HG02852 (cell line): Measurements from ENCODE around the gene RAB40A.
"Not testable (repeated sequence)": the region's sequence is repeated elsewhere in the genome, so short reads cannot be mapped to it uniquely, and the experiment has no call there.

ENCODE experiments used
- ATAC-seq: cut with Tn5 transposase; IDR thresholded peaks from one replicate; pipeline ENCODE4 v1.9.1; 2021; ENCODE audit warnings: mild to moderate bottlenecking, moderate library complexity; ENCODE audit not compliant: unreplicated experiment

The RAB40A gene

GRCh38 chrX:103524747-103525146 lies 5.5 kb upstream of the RAB40A start:
- no peak for ATAC-seq

DNA sequence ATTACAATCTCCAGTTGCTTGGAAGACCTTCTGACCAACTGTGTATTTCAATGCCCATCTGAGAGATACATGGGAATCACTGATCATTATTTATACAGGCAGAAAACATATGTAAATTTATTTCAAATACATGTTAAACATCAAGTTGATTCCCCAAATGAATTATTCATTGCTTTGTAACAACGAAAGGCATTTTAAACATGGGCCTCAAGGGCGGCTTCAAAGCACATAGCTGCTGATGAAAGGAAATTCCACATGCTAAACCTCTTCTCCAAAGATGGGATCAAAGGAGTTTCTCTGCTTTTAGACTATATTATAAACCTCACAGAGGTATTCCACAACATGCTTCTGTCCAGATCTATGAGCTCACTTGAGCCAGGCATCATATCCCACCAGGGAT lies 4.3 kb upstream of the RAB40A start:
- no peak for ATAC-seq

DNA sequence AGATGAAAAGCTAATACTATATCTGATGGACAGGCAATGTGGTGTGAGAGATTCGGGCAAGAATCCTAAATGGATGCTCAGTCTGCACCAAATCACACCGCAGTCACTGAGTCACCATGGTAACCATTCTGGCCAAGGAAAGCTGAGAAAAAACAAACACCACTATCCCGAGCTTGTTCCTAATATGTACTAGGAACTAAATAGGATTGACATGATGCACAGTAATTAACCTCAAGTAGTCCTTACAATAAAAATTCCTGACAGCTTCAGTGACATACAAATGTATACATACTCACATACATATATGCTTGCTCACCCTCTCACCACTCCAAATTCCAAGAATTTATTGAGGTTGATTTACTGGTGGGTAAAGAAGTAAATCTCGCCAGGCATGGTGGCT lies 1.1 kb upstream of the RAB40A start:
- no peak for ATAC-seq

DNA sequence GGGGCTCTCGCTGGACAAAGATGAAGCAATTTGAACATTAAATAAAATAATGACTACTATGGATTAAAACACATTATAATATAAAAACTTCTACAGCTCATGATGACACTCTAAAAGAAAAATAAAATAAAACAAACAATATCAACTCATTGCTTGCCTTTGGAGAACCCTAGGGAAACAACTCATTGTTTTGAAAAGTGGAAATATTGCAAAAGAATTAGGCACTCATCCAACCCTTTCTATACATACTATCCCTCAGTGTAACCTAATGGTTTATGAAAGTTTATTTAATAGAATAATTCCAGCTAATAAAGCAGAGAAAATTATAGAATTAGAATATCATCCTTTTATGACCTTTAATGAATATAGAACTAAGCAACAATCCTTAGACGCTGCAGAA lies 718 bp downstream of the RAB40A start:
- no peak for ATAC-seq

DNA sequence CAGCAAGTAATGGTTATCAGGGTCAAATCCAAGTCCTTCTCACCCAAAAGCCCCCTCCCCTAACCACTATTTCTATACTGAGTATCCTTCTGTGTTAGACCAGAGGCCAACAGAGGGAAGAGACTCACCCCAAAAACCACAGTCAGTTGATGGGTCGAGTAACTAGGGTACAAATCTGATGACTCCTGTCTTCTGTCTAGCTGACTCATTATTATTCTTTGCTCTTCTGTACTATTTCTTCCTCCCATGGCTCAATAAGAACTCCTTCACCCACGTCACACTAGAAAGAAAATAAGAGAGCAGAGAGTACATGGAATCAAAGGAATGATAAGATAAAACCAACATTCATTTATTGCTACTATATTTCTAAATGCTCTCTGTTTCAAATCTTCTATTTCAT lies 2.0 kb downstream of the RAB40A start:
- no peak for ATAC-seq

DNA sequence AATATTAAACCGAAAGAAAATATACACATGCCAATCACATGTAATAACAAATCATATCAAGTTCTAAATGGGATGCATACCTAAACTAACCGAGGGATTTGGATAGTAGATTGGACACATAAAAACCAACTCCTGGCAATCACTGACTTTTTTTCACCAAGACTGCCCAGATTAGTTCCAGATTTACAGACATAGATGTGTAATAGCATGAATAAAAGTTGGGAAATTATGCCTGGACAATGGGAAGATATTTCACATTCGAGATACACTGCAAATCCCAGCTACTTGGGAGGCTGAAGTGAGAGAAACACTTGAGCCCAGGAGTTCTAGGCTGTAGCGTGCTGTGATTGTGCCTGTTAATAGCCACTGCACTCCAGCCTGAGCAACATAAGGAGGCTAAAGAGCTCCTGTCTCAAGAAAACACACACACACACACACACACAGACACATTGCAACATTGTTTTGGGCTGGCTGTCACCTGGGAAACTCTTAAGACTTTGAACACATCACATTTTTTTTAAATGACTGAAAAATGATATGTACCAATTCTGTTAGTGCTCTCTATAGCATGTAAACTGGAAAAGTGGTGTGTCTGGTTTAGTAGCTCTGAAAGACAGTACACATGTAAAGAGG lies 5.7 kb downstream of the RAB40A start:
- ATAC-seq, result no peak

GRCh38 chrX:103513067-103513466 lies 6.2 kb downstream of the RAB40A start:
- ATAC-seq, result no peak

DNA sequence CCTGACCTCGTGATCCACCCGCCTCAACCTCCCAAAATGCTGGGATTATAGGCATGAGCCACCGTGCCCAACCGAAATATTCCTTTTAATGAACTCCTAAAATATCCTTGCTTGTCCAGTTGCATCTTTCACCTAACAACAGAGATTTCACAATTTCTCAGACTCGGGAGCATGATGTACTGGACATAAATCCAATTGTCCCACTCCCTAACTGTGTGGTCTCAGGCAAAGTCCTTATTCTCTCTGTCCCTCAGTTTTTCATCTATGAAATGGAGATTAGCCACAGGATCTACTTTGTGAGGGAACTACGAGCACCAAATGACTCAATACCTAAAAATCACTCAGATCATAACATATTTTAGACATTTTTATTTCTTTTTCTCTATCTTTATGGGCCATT lies 9.3 kb downstream of the RAB40A start:
- no peak for ATAC-seq

DNA sequence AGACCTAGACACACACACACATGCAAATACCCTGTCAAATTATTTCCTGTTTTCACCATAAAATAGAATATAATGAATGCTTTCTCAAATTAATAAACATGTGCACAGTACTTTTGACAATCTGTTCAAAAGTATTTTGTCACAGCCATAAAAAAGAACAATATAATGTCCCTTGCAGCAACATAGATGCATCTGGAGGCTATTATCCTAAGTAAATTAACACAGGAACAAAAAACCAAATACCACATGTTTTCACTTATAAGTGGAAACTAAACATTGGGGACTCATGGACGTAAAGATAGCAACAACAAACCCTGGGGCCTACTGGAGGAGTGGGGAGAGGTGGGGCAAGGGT lies 15.5 kb downstream of the RAB40A start:
- no peak for ATAC-seq

- ATAC-seq, result peak; percentile 66
Measured at GRCh38 chrX:103503163-103503852, 16.0 kb downstream of the RAB40A start.

DNA sequence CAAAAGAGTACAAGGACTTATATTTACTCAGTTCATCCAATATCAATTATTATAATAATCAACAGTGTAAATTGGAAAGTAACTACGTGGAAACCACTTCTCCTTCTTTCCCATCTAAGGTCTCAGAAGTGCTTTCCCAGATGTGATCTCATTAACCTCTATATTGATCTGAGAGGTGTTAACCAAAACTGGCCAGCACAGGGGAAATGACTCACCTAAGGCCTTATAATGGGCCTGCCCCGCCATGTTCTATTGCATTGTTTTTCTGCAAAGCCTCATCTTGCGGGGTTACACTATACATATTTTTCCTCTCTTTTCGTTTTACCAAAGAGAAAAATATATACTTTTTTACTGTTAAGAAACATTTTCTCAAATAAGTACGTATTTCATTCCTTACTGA lies 20.5 kb downstream of the RAB40A start:
- ATAC-seq, result no peak

DNA sequence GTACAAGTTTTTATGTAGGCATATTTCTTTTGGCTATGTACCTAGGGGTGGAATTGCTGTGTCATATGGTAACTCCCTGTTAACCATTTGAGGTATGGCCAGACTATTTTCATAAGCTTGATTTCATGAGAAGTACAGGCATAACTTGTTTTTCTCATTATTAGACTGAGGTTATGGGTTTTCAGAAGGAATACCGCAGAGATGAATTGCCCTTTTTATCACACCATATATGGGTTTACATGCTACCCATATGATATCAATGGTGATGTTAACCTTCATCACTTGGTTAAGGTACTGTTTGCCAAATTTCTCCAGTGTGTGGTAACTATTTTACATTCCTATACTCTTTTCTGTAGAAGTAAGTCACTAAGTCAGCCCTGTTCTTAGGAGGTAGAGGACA lies 23.5 kb downstream of the RAB40A start:
- ATAC-seq, result no peak

DNA sequence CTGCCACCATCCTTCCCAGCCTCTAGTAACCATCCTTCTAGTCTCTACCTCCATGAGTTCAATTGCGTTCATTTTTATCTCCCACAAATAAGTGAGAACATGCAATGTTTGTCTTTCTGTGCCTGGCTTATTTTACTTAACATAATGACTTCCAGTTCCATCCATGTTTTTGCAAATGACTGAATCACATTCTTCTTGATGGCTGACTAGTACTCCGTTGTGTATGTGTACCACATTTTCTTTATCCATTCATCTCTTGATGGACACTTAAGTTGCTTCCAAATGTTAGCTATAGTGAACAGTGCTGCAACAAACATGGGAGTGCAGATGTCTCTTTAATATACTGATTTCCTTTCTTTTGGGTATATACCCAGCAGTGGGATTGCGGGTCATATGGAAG lies 25.7 kb downstream of the RAB40A start:
- not testable (repeated sequence) for ATAC-seq

DNA sequence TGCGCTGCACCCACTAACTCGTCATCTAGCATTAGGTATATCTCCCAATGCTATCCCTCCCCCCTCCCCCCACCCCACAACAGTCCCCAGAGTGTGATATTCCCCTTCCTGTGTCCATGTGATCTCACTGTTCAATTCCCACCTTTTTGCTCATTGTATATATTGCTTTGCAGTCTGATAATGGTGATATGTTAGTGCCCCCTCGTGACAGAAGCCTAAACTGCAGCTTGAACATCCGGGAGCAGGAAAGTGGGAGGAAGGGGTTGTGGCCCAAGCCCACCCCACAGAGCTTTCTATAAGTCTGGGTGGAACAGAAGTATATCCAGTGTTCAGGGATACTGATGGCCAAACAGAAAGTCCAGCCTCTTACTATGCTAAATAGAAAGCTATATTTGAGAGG lies 29.6 kb downstream of the RAB40A start:
- not testable (repeated sequence) for ATAC-seq

- ATAC-seq, result no peak
Measured at GRCh38 chrX:103488794-103489193, 30.5 kb downstream of the RAB40A start.

DNA sequence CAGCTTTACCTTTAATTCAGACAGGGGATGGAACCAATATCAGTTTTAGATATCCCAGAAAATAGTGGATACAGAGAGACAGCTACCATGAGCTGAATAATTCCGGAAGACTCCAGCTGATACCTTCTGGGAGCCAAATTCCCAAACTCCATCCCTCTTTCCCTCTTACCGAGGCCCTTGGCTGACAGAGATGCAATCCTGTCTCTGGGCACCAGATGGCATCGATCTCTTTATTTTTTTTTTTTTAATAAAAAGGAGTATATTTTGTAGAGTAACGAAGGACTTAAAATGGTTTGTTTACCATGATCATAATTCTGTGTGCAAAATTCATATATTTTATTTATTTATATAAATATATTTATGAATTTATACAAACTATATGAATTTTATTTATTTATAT lies 31.0 kb downstream of the RAB40A start:
- ATAC-seq, result no peak

DNA sequence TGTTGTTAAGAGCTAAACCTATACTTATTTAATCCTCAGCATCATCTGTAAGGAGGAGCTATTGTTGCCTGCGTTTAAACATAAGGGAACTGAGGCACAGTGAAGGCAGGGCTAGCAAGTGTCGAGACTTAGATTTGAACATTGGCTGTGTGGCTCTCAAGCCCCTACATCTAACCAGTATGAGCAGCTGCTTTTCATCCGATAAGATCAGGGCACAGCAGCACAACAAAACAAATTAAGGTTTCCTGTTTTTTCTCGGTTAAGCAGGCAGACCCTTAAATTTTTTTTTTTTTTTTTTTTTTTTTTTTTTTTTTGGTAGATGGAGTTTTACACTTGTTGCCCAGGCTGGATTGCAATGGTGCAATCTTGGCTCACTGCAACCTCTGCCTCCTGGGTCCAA lies 35.6 kb downstream of the RAB40A start:
- no peak for ATAC-seq

GRCh38 chrX:103480526-103480925 lies 38.8 kb downstream of the RAB40A start:
- no peak for ATAC-seq

DNA sequence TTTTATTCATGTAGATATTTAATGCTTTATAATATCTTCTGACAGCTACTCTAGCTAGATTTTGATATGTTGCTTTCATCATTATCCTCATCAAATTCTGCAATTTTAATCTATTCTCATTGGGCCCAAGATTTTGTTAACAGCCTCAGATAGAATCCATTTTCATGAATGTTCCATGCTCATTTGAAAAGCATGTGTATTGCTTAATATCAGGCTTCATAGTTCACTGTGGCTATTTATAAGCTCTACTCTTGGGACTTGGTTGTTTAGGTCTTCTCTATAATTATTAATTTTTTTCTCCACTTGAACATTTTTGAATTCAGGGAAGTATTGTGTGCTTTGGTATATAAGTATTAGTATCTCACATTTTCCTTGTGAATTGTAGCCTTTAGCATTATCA lies 41.8 kb downstream of the RAB40A start:
- ATAC-seq, result no peak

GRCh38 chrX:103475381-103475780 lies 43.9 kb downstream of the RAB40A start:
- ATAC-seq, result no peak

DNA sequence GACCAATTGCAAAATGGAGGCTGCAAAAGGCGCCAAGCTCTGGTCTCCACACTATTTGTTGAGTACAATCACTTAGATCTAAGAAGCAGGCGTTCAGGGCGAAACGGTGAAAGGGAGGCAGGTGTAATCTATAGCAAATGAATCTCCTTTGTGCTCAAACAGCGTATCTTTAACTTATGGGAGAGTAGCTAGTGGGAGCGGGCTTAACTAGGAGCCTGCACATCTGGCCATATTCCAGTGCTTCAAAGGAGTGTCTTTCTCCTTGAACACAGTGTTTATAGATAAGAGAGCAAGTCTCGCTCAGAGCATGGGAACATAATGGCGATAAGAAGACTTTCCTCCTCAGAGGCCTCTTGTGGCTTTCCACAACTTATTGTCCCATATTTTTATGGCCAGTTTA lies 49.3 kb downstream of the RAB40A start:
- ATAC-seq, result not testable (repeated sequence)

- no peak for ATAC-seq
Measured at GRCh38 chrX:103467887-103468286, 51.4 kb downstream of the RAB40A start.

GRCh38 chrX:103467156-103467555 lies 52.1 kb downstream of the RAB40A start:
- no peak for ATAC-seq
